Tibial artery (tissue), 4 donors: Measurements from ENCODE around the gene AGAP1.

Experiments used
- DNase-seq, 2 donors: peaks; one replicate each; pipeline ENCODE4 v3.0.0-alpha.2; 2019
- H3K27ac ChIP-seq, 2 donors: fragments of 200-600 bp; sonication (generic) in 1 of 2; 1 replicate in 1 of 2; 2 replicates in 1 of 2; pipeline ENCODE4 v1.5.1; 2018 to 2019; ENCODE audit warnings: mild to moderate bottlenecking in 1 of 2
- H3K27me3 ChIP-seq, 2 donors: fragments of 200-600 bp; sonication (generic) in 1 of 2; one replicate each; pipeline versions ENCODE4 v1.5.1 to v1.6.0; 2016 to 2019
- H3K36me3 ChIP-seq, 3 donors: fragments of 200-600 bp; sonication (generic) in 2 of 3; one replicate each; pipeline ENCODE4 v1.5.1; 2016 to 2019; ENCODE audit warnings: mild to moderate bottlenecking in 2 of 3
- H3K4me1 ChIP-seq, 4 donors: fragments of 200-600 bp; sonication (generic) in 2 of 4; 1 replicate in 3 of 4; 2 replicates in 1 of 4; pipeline ENCODE4 v1.5.1; 2016 to 2019
- H3K4me3 ChIP-seq, 2 donors: fragments of 200-600 bp; sonication (generic) in 1 of 2; 1 replicate in 1 of 2; 2 replicates in 1 of 2; pipeline ENCODE4 v1.5.1; 2018 to 2019; ENCODE audit warnings: mild to moderate bottlenecking in 2 of 2
- H3K9me3 ChIP-seq, 3 donors: fragments of 200-600 bp; sonication (generic) in 1 of 3; one replicate each; pipeline ENCODE4 v1.5.1; 2016 to 2019
- CTCF ChIP-seq, 2 experiments: fragments of 200-600 bp in 1 of 2; fragments of 450-650 bp in 1 of 2; IDR thresholded peaks; one replicate each; pipeline ENCODE4 v1.5.1; 2017 to 2019; ENCODE audit warnings: antibody characterized with exemption in 2 of 2, mild to moderate bottlenecking in 1 of 2, moderate library complexity in 1 of 2
- intact Hi-C: fragments of 100-400 bp; cut with DNase I; formaldehyde crosslinking; loops from one replicate; pipeline ENCODE4 v1.15.0; 2023; ENCODE audit warnings: low total_unique reads

AGAP1 gene

GRCh38 chr2:235472443-235472842 is 21.4 kb upstream of the AGAP1 start:
- no peak for TF ChIP-seq CTCF (IDR thresholded peaks at IDR 0.05)
- DNase-seq: no peak
- Histone ChIP-seq H3K9me3 (no peaks in the 10 kb centered on the region), H3K36me3 (no peaks in the 10 kb centered on the region), H3K27me3 (peaks cover 0 to under 1% of the 10 kb centered on the region in 2 donors), H3K27ac (no peak overlapping the region), H3K4me1 (peaks cover 0 to 11% (median 7%) of the 10 kb centered on the region in 4 donors), H3K4me3 (no peak overlapping the region)
- intact Hi-C loops: no loop called here

GRCh38 chr2:235478609-235479008 is 15.2 kb upstream of the AGAP1 start:
- H3K36me3 ChIP-seq: no peaks in the 10 kb centered on the region
- DNase-seq: no peak
- H3K27ac ChIP-seq: no peak overlapping the region
- peaks cover 0 to 11% of the 10 kb centered on the region in 2 donors for H3K27me3 ChIP-seq
- H3K4me3 ChIP-seq: no peak overlapping the region
- intact Hi-C loops: no loop called here
- H3K9me3 ChIP-seq: no peaks in the 10 kb centered on the region
- TF ChIP-seq CTCF (IDR thresholded peaks at IDR 0.05): no peak
- H3K4me1 ChIP-seq: no peaks in the 10 kb centered on the region

- no peak for TF ChIP-seq CTCF (IDR thresholded peaks at IDR 0.05)
- no peaks in the 10 kb centered on the region for H3K4me1 ChIP-seq
- no peaks in the 10 kb centered on the region for H3K9me3 ChIP-seq
- DNase-seq: no peak
- no peaks in the 10 kb centered on the region for H3K36me3 ChIP-seq
- intact Hi-C loops: no loop called here
- H3K27me3 ChIP-seq: peaks cover 0 to 11% of the 10 kb centered on the region in 2 donors
- no peak overlapping the region for H3K27ac ChIP-seq
- no peak overlapping the region for H3K4me3 ChIP-seq
These were observed 14.2 kb upstream of the AGAP1 start for GRCh38 chr2:235479604-235480003.

- peaks cover 0 to 15% of the 10 kb centered on the region in 2 donors for H3K27me3 ChIP-seq
- H3K27ac ChIP-seq: no peak overlapping the region
- no peaks in the 10 kb centered on the region for H3K9me3 ChIP-seq
- no peaks in the 10 kb centered on the region for H3K36me3 ChIP-seq
- DNase-seq: no peak
- no peak overlapping the region for H3K4me3 ChIP-seq
- intact Hi-C loops: no loop called here
- H3K4me1 ChIP-seq: no peaks in the 10 kb centered on the region
- TF ChIP-seq CTCF (IDR thresholded peaks at IDR 0.05): no peak
These were observed 13.2 kb upstream of the AGAP1 start for GRCh38 chr2:235480614-235481013.

GRCh38 chr2:235483313-235483712 is 10.5 kb upstream of the AGAP1 start:
- Histone ChIP-seq H3K4me3 (no peak overlapping the region), H3K36me3 (no peaks in the 10 kb centered on the region), H3K27me3 (peaks cover 0 to 9% of the 10 kb centered on the region in 2 donors), H3K9me3 (no peaks in the 10 kb centered on the region), H3K4me1 (no peaks in the 10 kb centered on the region), H3K27ac (no peak overlapping the region)
- intact Hi-C loops: no loop called here
- no peak for TF ChIP-seq CTCF (IDR thresholded peaks at IDR 0.05)
- no peak for DNase-seq

GRCh38 chr2:235485362-235485761 is 8.5 kb upstream of the AGAP1 start:
- peaks cover 0 to 4% of the 10 kb centered on the region in 2 donors for H3K27me3 ChIP-seq

More at GRCh38 chr2:235485362-235485761, 8.5 kb upstream of the AGAP1 start:
- Histone ChIP-seq H3K36me3 (no peaks in the 10 kb centered on the region), H3K27ac (no peak overlapping the region), H3K4me3 (no peak overlapping the region), H3K9me3 (no peaks in the 10 kb centered on the region), H3K4me1 (no peaks in the 10 kb centered on the region)
- DNase-seq: no peak
- intact Hi-C loops: no loop called here
- no peak for TF ChIP-seq CTCF (IDR thresholded peaks at IDR 0.05)
